OCI-LY7 (cell line): ENCODE data around the gene TTC23L. TPM values are rescaled to one million over a fixed set of nuclear protein-coding genes. Genes with fewer than 3 reads are reported as not detected.

Experiments
- BruUV-seq: library from RNA; stranded (reverse); fragments of 400-500 nt; replicated peaks from 2 replicates; lab custom pipeline; 2021; lab: Mats Ljungman, UMichigan
- CTCF ChIA-PET: fragments of 300-600 bp; sonication (Branson Sonifier 250); formaldehyde crosslinking; loops from one replicate; lab custom pipeline; 2022; ENCODE audit warnings: antibody characterized with exemption; ENCODE audit not compliant: unreplicated experiment; lab: Charles Lee
- POLR2A ChIA-PET: fragments of 300-600 bp; sonication (Branson Sonifier 250); formaldehyde crosslinking; loops from one replicate; lab custom pipeline; 2022; ENCODE audit warnings: antibody characterized with exemption; lab: Charles Lee
- DNase-seq: peaks from one replicate; pipeline ENCODE4 v3.0.0-alpha.2; 2015; ENCODE audit warnings: low spot score
- H2AFZ ChIP-seq: fragments of 200-600 bp; sonication (generic), shearing (Covaris generic); 2 replicates; pipeline ENCODE4 v1.6.1; 2014; ENCODE audit warnings: mild to moderate bottlenecking, antibody characterized with exemption, low read length, moderate library complexity
- H3K27ac ChIP-seq: fragments of 200-600 bp; sonication (generic); 2 replicates; pipeline ENCODE4 v1.5.1; 2014; ENCODE audit warnings: mixed run types, low read depth, mild to moderate bottlenecking, moderate library complexity, low read length, inconsistent platforms; ENCODE audit not compliant: poor library complexity, severe bottlenecking
- H3K36me3 ChIP-seq: fragments of 200-600 bp; sonication (generic); 2 replicates; pipeline ENCODE4 v1.6.1; 2014; ENCODE audit warnings: mild to moderate bottlenecking, antibody characterized with exemption, low read length, moderate library complexity, mixed read lengths; ENCODE audit not compliant: insufficient read depth
- H3K4me1 ChIP-seq: fragments of 200-600 bp; sonication (generic); 2 replicates; pipeline ENCODE4 v1.5.1; 2014; ENCODE audit warnings: mild to moderate bottlenecking, low read length; ENCODE audit not compliant: insufficient read depth, poor library complexity, severe bottlenecking
- H3K4me2 ChIP-seq: fragments of 200-600 bp; sonication (generic); 2 replicates; pipeline ENCODE4 v1.6.1; 2014; ENCODE audit warnings: mild to moderate bottlenecking, low read length
- H3K4me3 ChIP-seq: fragments of 200-600 bp; sonication (generic); 2 replicates; pipeline ENCODE4 v1.5.1; 2014; ENCODE audit warnings: mild to moderate bottlenecking, low read depth, low read length; ENCODE audit not compliant: poor library complexity, severe bottlenecking
- H3K79me2 ChIP-seq: fragments of 200-600 bp; sonication (generic); 2 replicates; pipeline ENCODE4 v1.6.1; 2016; ENCODE audit warnings: low read depth, mild to moderate bottlenecking, low read length, moderate library complexity, mixed read lengths; ENCODE audit not compliant: insufficient read depth
- H3K9me2 ChIP-seq: fragments of 200-600 bp; sonication (generic); 2 replicates; pipeline ENCODE4 v1.6.1; 2016; ENCODE audit warnings: mild to moderate bottlenecking, low read length, mixed read lengths; ENCODE audit not compliant: insufficient read depth
- H3K9me3 ChIP-seq: fragments of 200-600 bp; sonication (generic); 2 replicates; pipeline ENCODE4 v1.6.1; 2014; ENCODE audit warnings: mild to moderate bottlenecking, mixed run types, low read length, mixed read lengths
- H4K20me1 ChIP-seq: fragments of 200-600 bp; sonication (generic); 2 replicates; pipeline ENCODE4 v1.6.1; 2014; ENCODE audit warnings: mild to moderate bottlenecking, antibody characterized with exemption, low read length, moderate library complexity, mixed read lengths; ENCODE audit not compliant: insufficient read depth
- CTCF ChIP-seq: fragments of 200-600 bp; sonication (generic); conservative IDR thresholded peaks from 2 replicates; pipeline ENCODE4 v1.5.1; 2014; ENCODE audit warnings: mild to moderate bottlenecking, antibody characterized with exemption, low read length, moderate library complexity, mixed read lengths
- EZH2phosphoT487 ChIP-seq: fragments of 200-600 bp; sonication (generic); IDR thresholded peaks from 2 replicates; pipeline ENCODE4 v1.6.1; 2018; ENCODE audit warnings: low read depth, borderline replicate concordance, mild to moderate bottlenecking, mixed run types, antibody characterized with exemption, low read length, moderate library complexity, mixed read lengths
- intact Hi-C: fragments of 100-400 bp; cut with micrococcal nuclease; formaldehyde crosslinking; loops from one replicate; pipeline ENCODE4 v1.10.0; 2022; ENCODE audit not compliant: unreplicated experiment
- total RNA-seq, 2 experiments: library from RNA; depleted of rRNA in 1 of 2; stranded (reverse); fragments of >200 nt in 1 of 2; shearing (Covaris generic) in 1 of 2; gene quantifications; 2 replicates each; pipeline ENCODE4 v1.2.3, GENCODE V29; 2014 to 2022

TTC23L gene
- total RNA-seq, 2 experiments from 2014 or later: 0.06 to 1.4 TPM

GRCh38 chr5:34848230-34848629, 9.3 kb downstream of the TTC23L start:
- H3K27ac ChIP-seq: no peak overlapping the region
- DNase-seq: no peak
- H3K4me3 ChIP-seq: no peak overlapping the region
- H2AFZ ChIP-seq: no peak overlapping the region
- TF ChIP-seq CTCF (no peak), EZH2phosphoT487 (no peak)
- intact Hi-C loops: no loop called here
- ChIA-PET POLR2A (interaction anchor here (0.9 to 1.5 kb wide), 4 partner anchors 13 to 93 kb away, joined by 3 to 4 read pairs (median 3); no protein-coding TSS in a partner anchor), CTCF (no interaction called here)
- H3K4me1 ChIP-seq: no peaks in the 10 kb centered on the region
- no peaks in the 10 kb centered on the region for H4K20me1 ChIP-seq
- no peaks in the 10 kb centered on the region for H3K79me2 ChIP-seq
- BruUV-seq: no TSS peak
- H3K36me3 ChIP-seq: no peaks in the 10 kb centered on the region
- H3K9me3 ChIP-seq: no peaks in the 10 kb centered on the region
- H3K4me2 ChIP-seq: no peak overlapping the region
- H3K9me2 ChIP-seq: no peaks in the 10 kb centered on the region

GRCh38 chr5:34849253-34849652, 10.3 kb downstream of the TTC23L start:
- no TSS peak for BruUV-seq
- Histone ChIP-seq H3K4me2 (no peak overlapping the region), H4K20me1 (no peaks in the 10 kb centered on the region), H3K79me2 (no peaks in the 10 kb centered on the region), H3K4me3 (no peak overlapping the region), H3K4me1 (peaks cover 4% of the 10 kb centered on the region), H3K9me2 (no peaks in the 10 kb centered on the region), H2AFZ (no peak overlapping the region), H3K36me3 (no peaks in the 10 kb centered on the region), H3K27ac (no peak overlapping the region), H3K9me3 (no peaks in the 10 kb centered on the region)
- POLR2A ChIA-PET: interaction anchor here (1.1 to 1.5 kb wide), 3 partner anchors 14 to 19 kb away, joined by 3 to 4 read pairs (median 3); no protein-coding TSS in a partner anchor
- intact Hi-C loops: no loop called here
- TF ChIP-seq EZH2phosphoT487 (no peak), CTCF (no peak)
- DNase-seq: no peak
- CTCF ChIA-PET: no interaction called here

GRCh38 chr5:34854459-34855174, 15.7 kb downstream of the TTC23L start:
- intact Hi-C loops: no loop called here
- no TSS peak for BruUV-seq
- CTCF ChIA-PET: no interaction called here

More at GRCh38 chr5:34854459-34855174, 15.7 kb downstream of the TTC23L start:
- no peaks in the 10 kb centered on the region for H3K9me2 ChIP-seq
- TF ChIP-seq EZH2phosphoT487 (no peak), CTCF (no peak)
- H3K27ac ChIP-seq: no peak overlapping the region
- no peak overlapping the region for H3K4me3 ChIP-seq
- H3K36me3 ChIP-seq: no peaks in the 10 kb centered on the region
- POLR2A ChIA-PET: interaction anchor here (0.5 to 1.5 kb wide), 4 partner anchors 8 to 336 kb away, joined by 3 to 4 read pairs (median 4); no protein-coding TSS in a partner anchor
- no peaks in the 10 kb centered on the region for H3K79me2 ChIP-seq
- H4K20me1 ChIP-seq: no peaks in the 10 kb centered on the region
- H3K4me2 ChIP-seq: peak overlapping the region; percentile 54
- peak; percentile 63 for DNase-seq
- H3K9me3 ChIP-seq: no peaks in the 10 kb centered on the region
- H3K4me1 ChIP-seq: peaks cover 11% of the 10 kb centered on the region
- no peak overlapping the region; the same call in 1 of the 2 replicates for H2AFZ ChIP-seq
